ENCODE data around the gene DYRK2.

DYRK2 gene

DNA sequence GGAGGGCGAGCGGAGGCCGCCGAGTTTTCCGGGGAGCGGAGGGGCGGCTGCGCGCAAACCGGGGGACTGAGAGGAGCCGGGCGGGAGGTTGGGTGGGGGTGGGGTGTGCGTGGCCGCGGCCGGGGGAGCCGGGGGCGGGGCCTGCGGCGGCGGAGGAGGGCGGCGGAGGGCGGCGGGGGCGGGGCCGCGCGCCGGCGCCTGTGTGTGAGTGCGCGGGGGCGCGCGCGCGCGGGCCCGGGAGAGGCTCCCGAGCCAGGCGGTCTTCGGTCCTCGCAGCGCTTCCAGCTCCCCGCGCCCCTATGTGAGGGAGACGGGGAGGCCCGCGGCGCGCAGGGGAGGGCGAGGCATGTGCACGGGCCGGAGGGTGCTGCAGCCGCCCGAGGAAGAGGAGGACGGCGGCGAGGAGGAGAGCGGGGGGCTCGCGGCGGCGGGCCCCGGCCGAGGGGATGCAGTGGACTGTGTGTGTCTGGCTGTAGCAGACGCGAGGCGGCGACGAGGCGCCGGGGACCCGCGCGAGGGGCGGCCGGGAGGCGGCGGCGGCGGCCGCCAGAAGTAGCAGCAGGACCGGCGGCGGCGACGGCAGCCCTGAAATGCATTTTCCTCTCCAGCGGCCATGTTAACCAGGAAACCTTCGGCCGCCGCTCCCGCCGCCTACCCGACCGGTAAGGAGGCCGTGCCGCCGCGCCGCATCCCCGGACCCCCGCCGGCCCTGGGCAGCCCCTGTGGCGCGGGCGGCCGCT lies at the start of gene DYRK2:
Gene DYRK2, plus strand, starts transcription at position 225 of the 740 bp plus-strand sequence. Its CDS starts 389 bp downstream, at position 614.
- peak in 1 of 2 donors; percentile 29 for DNase-seq (ENCODE audit: low read depth in 2 of 2)

DNA sequence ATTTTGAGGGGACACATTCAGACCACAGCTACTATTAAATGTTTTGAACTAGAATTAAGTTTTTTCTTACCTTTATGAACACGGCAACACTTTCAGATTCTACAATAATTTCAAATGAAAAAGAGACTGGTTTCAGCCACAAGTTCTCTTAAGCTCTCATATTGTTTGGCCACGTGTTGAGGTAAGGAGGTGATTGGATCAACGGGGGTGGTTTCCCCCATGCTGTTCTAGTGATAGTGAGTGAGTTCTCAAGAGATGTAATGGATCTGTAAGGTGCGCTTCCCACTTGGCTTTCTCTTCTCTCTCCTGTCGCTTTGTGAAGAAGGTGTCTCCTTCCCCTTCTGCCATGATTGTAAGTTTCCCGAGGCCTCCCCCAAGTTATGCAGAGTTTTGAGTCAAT lies 48.9 kb upstream of the DYRK2 start:
- DNase-seq (ENCODE audit: low read depth in 2 of 2), result no peak

DNA sequence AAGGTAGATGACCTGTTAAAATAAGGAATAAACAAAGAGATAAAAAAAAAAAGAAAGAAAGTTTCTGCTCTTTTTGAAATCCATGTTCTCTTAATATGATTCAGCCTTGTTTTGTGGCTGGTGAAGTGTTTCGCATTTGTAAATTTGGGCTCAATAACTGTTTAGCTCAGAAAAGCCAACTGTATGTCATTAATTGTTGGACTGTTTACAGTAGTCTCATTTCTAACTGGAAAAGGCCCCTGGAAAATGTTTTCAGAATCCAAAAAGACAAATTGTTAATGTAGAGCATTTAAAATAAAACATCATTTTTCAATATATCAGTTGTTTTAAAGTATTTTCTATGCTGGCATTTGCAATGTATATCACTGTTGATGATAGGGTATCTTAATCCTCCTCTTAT lies 47.4 kb upstream of the DYRK2 start:
- DNase-seq (ENCODE audit: low read depth in 2 of 2), result no peak

DNA sequence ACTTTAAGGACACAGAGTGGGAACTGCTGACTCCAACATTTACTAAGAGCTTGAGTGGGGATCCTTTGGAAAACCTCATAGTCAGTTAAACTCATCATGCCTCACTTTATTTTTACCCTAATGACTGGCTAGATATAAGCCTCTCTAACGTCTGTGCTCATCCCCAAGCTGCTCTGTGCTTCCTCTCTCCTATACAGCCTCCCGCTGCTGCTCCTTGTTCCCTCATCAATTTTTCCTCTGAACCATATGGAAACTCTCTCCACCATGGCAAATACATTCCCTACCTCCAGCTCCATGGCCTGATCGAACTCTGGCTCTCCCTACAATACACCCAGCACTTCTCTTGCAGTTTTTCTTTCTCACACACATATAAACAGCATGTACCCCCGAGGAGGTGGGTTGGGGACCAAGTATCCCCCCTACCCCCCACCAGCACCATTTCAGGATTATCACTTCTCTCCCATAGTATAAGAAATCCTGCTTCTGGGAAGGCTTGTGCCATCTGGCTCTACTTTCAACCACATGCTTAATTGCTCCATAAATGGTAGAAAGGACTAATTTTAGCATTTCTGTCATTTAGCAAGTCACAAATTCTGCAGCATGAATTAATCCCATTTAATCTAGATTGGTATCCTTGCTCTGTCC lies 39.2 kb upstream of the DYRK2 start:
- no peak for DNase-seq (ENCODE audit: low read depth in 2 of 2)

- no peak for DNase-seq (ENCODE audit: low read depth in 2 of 2)
Observed at GRCh38 chr12:67613040-67613439, 35.5 kb upstream of the DYRK2 start.

DNA sequence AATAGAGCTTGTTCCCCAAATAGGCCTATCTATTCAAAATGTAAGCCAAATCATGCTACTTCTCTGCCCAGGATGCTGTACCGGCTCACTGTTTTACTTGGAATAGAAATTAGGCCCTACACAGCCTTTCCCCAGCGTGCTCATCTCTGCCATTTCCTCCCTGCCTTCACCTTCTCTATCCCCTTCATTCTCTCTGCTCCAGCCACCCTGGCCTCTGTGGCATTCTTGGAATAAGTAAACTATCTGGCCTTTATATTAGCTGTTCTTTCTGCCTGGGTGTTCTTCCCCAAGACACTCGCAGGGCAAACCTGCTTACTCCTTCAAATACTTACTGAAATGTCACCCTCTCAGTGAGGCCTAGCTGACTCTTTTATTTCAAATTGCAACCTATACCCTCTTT lies 30.9 kb upstream of the DYRK2 start:
- no peak for DNase-seq (ENCODE audit: low read depth in 2 of 2)

- DNase-seq (ENCODE audit: low read depth in 2 of 2), result no peak
Observed at GRCh38 chr12:67618303-67618702, 30.2 kb upstream of the DYRK2 start.

DNA sequence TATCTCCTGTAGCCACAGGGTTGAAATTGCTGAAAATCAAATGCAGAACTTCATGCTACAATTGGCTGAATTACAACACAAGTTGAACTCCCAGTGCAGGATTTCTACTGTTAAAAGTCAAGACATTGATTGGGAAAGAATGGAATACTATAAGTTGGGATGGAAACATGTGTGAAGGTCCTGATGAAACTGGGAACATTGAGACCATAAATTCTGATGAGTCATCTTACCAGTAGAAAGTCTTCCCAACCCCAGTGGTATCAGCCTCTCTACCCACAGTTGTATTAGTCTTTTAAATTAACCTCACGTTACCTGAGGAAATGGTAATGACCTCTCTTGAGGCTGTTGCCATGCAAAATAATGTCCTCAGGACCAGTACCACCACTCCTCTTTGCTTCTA lies 27.4 kb upstream of the DYRK2 start:
- DNase-seq (ENCODE audit: low read depth in 2 of 2), result no peak

GRCh38 chr12:67621926-67622325 lies 26.6 kb upstream of the DYRK2 start:
- no peak for DNase-seq (ENCODE audit: low read depth in 2 of 2)

DNA sequence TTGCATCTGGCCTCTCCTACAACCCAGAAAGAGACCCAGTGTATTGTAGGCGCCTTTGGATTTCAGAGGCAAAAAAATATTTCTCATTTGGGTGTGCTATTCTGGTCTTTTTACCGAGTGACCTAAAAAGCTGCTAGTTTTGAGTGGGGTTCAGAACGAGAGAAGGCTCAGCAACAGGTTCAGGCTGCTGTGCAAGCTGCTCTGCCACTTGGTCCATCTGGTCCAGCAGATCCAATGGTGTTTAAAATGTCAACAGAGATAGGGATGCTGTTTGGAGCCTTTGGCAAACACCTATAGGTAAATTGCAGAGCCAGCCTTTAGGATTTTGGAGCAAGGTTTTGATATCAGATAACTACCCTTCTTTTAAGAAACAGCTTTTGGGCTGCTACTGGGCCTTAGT lies 25.3 kb upstream of the DYRK2 start:
- no peak for DNase-seq (ENCODE audit: low read depth in 2 of 2)

- no peak for DNase-seq (ENCODE audit: low read depth in 2 of 2)
Observed at GRCh38 chr12:67624355-67624754, 24.2 kb upstream of the DYRK2 start.

DNA sequence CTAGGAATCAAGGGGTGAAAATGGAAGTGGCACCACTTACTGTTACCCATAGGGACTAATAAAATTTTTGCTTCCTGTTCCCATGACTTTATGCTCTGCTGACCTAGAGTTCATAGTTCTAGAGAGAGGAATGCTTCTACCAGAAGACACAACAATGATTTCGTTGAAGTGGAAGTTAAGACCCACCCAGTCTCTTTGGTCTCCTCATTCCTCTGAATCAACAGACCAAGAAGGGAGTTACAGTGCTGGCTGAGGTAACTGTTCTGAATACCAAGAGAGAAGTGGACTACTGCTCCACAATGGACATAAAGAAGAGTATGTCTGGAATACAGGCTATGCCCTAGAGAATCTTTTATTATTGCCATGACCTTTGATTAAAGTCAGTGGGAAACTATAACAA lies 23.5 kb upstream of the DYRK2 start:
- no peak for DNase-seq (ENCODE audit: low read depth in 2 of 2)

- DNase-seq (ENCODE audit: low read depth in 2 of 2), result no peak
Observed at GRCh38 chr12:67626156-67626555, 22.4 kb upstream of the DYRK2 start.

DNA sequence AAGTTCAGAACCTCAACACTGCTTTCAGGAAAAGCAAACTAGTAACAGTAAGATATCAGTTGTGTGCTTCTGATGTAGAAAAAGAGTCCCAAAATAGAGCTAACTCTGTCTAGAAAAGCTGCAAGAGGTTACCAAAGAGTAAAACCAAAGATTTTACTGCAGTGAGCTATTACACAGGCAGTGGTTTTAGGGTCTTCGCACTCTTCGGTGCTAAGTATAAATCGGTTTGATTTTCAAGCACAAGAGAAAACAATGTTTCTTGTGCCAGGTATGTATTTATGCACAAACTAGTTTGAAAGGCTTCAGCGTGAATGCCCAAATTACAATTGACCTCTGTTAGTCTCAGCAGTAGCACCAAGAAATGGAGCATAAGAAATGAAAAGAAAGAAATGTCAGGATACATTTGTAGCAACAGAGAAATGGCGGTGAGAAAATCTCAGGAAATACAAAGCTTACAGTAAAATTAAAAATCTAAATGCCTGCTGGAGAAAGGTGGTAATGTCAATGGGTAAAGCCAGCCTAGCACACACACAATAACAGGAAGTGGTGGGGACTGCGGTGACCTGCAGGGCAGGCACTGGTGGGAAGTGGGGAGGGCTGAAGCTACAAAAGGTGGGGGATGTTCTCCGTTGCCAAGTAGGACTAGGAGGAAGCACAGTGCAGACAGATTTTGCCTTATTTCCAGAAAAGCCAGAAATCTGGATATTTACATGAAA lies 18.0 kb upstream of the DYRK2 start:
- peak; percentile 63 to 71 for DNase-seq (ENCODE audit: low read depth in 2 of 2)

DNA sequence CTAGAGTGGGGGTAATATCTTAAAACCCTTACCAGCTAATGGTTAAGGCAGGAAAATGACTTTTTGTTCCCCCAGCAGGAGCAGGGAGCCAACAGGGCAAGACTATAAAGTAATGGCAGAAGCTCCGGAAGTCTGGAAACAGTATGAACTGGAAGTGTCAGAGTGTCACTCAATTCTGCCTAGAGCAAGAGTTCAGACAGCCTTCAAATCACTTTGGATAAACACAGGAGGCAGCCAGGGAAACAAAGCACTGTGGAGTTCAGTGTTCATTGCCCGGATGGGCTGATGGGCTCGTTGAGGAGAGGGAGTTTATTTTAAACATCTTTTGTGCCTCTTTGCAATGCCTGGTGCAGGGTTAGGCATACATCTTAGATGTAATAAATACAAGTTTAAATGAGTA lies 16.5 kb upstream of the DYRK2 start:
- no peak for DNase-seq (ENCODE audit: low read depth in 2 of 2)

DNA sequence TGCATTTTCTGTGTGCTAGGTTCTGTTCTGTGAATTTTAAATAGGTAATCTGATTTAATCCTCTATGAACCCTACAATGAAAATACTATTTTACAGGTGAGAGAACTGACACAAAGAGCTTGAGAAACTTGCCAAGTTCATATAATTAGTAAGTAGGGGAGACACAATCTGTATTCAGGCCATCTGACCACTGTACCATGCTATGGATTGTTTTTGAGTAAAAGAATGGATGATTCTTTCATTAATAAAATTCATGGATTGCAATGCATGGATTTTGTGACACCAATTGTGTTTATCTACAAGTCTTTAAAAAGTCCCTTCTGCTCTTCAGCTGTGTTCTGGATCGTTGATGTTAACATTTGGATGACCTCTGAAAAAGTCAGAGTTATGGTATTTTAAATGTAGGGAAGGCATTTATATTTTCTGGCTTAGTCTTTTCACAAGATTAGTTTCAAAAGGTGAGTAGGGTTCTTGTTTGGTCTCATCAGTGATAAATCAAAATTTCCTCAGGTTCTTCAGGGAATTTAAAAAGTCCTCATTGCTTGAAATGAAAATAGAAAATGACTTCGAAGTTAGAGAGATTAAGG lies 15.4 kb upstream of the DYRK2 start:
- DNase-seq (ENCODE audit: low read depth in 2 of 2), result no peak

GRCh38 chr12:67633708-67634107 lies 14.8 kb upstream of the DYRK2 start:
- DNase-seq (ENCODE audit: low read depth in 2 of 2), result no peak

GRCh38 chr12:67634303-67634761 lies 14.2 kb upstream of the DYRK2 start:
- no peak for DNase-seq (ENCODE audit: low read depth in 2 of 2)

DNA sequence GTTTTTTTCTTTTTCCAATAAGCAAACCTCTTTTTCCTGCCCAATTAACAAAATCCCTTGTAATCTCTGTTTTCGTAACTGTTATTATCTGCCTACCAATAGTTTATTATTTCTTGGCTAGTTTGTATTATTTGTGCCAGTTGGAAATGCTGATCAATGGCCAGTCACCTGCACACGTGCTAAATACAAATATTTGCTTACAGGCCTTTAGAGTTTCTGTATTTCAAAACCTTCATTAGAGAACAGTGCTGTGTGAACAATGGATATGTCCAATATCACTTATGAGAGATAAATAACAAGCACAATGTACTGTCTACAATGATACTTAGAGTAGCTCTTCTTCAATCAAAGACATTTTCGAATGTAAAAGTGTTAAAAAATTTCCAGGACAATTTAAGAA lies 10.8 kb upstream of the DYRK2 start:
- no peak for DNase-seq (ENCODE audit: low read depth in 2 of 2)

DNA sequence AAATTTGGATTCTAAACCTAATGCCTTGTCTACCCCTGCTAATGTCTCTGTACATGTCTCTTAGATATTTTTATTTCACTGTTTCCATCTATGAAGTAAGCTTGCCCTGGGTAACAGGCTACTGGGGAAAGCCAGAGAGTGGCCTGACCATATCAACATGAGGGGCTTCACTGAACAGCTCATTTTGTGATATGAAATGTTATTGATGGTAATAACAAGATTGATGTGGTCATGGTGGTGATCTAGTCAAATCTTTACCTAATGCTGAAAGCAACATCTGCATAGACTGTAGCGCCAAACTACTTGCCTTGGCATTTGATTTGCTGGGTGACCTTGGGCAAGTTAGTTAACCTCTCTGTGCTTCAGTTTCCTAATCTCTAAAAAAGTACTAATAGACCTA lies 9.9 kb upstream of the DYRK2 start:
- no peak for DNase-seq (ENCODE audit: low read depth in 2 of 2)

DNA sequence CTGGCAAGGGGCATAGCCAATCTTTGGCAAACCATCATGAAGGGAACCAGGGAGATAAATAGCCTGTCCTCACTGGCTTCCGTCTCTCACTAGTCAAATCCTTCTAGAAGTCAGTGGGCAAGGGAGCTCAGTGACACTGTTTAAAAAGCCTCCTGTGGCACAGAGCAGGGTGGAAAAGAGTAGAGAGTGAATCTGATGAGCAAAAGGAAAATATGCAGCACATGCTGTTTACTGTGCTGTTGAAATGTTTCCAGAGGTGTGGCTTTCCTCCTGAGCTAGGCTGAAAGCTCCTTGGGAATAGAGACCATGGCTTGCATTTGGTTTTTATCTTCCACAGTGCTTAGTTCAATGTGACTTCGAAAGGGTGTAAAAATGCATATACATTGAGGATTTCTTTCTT lies 7.7 kb upstream of the DYRK2 start:
- no peak for DNase-seq (ENCODE audit: low read depth in 2 of 2)

- no peak for DNase-seq (ENCODE audit: low read depth in 2 of 2)
Observed at GRCh38 chr12:67645126-67645525, 3.4 kb upstream of the DYRK2 start.

GRCh38 chr12:67645601-67646000 lies 2.9 kb upstream of the DYRK2 start:
- no peak for DNase-seq (ENCODE audit: low read depth in 2 of 2)

Measured in stimulated activated CD4-positive, alpha-beta T cell treated with anti-CD3 and anti-CD28 coated beads, Interleukin-15, amount 100 ng/mL, for 48 hours (primary cell).